ENCODE measurements around the gene OR52H1. TPM values are rescaled to one million over a fixed set of nuclear protein-coding genes. Genes with fewer than 3 reads are reported as not detected.

Gene OR52H1
- total and polyA plus RNA-seq, 9 of the 15 experiments (the other 6 are each of a cell fraction or from before 2014, with no cell fraction given): 0.15 TPM; not detected in 8

GRCh38 chr11:5500393-5500801 lies 47.9 kb downstream of the OR52H1 start (continued):
- no peak for TF ChIP-seq ZBTB43 (CRISPR knock-in tag; IDR thresholded peaks at IDR 0.05)
- no peak for TF ChIP-seq HDGF (IDR thresholded peaks at IDR 0.05)
- no peak for TF ChIP-seq ZNF707 (CRISPR knock-in tag; conservative IDR thresholded peaks at IDR 0.05)
- no peak for TF ChIP-seq ZNF384 (IDR thresholded peaks at IDR 0.05; ENCODE audit: low read depth, low read length)
- TF ChIP-seq RFX1 (IDR thresholded peaks at IDR 0.05): no peak
- TF ChIP-seq ILK (tag; IDR thresholded peaks at IDR 0.05; ENCODE audit: borderline replicate concordance, low read depth): no peak
- TF ChIP-seq HES1 (IDR thresholded peaks at IDR 0.05; ENCODE audit: low read depth): no peak
- peak; percentile 70; the same call in 1 of the 2 replicates for TF ChIP-seq ZNF644 (tag; IDR thresholded peaks at IDR 0.05; ENCODE audit: low read depth)
- TF ChIP-seq ZNF551 (CRISPR knock-in tag; IDR thresholded peaks at IDR 0.05): no peak
- TF ChIP-seq ZNF24 (IDR thresholded peaks at IDR 0.05): no peak
- no peak for TF ChIP-seq ATF3 (IDR thresholded peaks at IDR 0.05)
- TF ChIP-seq ATF3 (CRISPR knock-in tag; conservative IDR thresholded peaks at IDR 0.05): no peak
- TF ChIP-seq HOMEZ (CRISPR knock-in tag; IDR thresholded peaks at IDR 0.05): no peak
- no peak for TF ChIP-seq HNRNPL (IDR thresholded peaks at IDR 0.05; ENCODE audit: low read depth, low read length)
- TF ChIP-seq PATZ1 (CRISPR knock-in tag; IDR thresholded peaks at IDR 0.05; ENCODE audit: borderline replicate concordance): no peak
- TF ChIP-seq ZKSCAN8 (CRISPR knock-in tag; IDR thresholded peaks at IDR 0.05): 0 out of 2 replicates have a peak, but pooled peaks have one; percentile 43
- TF ChIP-seq NRF1 (conservative IDR thresholded peaks at IDR 0.05 in 1 of 2, IDR thresholded peaks at IDR 0.05 in 1 of 2): no peak
- TF ChIP-seq ZZZ3 (IDR thresholded peaks at IDR 0.05): no peak
- no peak for TF ChIP-seq ZBTB26 (CRISPR knock-in tag; IDR thresholded peaks at IDR 0.05)
